HepG2 (cell line): ENCODE results near the gene LENEP. TPM values are rescaled to one million over a fixed set of nuclear protein-coding genes. Genes with fewer than 3 reads are reported as not detected.

Source experiments
- ARHGAP35 ChIP-seq: sonication (generic); formaldehyde crosslinking; IDR thresholded peaks from 2 replicates; pipeline ENCODE4 v1.9.0; 2022; ENCODE audit warnings: mild to moderate bottlenecking, inconsistent platforms, moderate library complexity, missing genetic modification reagents, borderline replicate concordance
- ARNT2 ChIP-seq: sonication (generic); formaldehyde crosslinking; IDR thresholded peaks from 2 replicates; pipeline ENCODE4 v1.8.0; 2022; ENCODE audit warnings: mild to moderate bottlenecking, low read depth, missing genetic modification reagents, moderate library complexity
- ATM ChIP-seq: fragments of 450-650 bp; IDR thresholded peaks from 2 replicates; pipeline ENCODE4 v1.7.1; 2017; ENCODE audit warnings: mild to moderate bottlenecking, borderline replicate concordance
- CBX5 ChIP-seq: sonication (generic); formaldehyde crosslinking; IDR thresholded peaks from 2 replicates; pipeline ENCODE4 v1.4.0; 2020; ENCODE audit warnings: missing genetic modification reagents, borderline replicate concordance
- MEIS2 ChIP-seq: sonication (generic); formaldehyde crosslinking; IDR thresholded peaks from 2 replicates; pipeline ENCODE4 v1.9.0; 2021; ENCODE audit warnings: mild to moderate bottlenecking, missing genetic modification reagents
- MTF2 ChIP-seq: sonication (generic); formaldehyde crosslinking; IDR thresholded peaks from 2 replicates; pipeline ENCODE4 v1.5.0; 2020; ENCODE audit warnings: missing genetic modification reagents, borderline replicate concordance
- NCOA2 ChIP-seq: sonication (generic); formaldehyde crosslinking; IDR thresholded peaks from 2 replicates; pipeline ENCODE4 v1.8.0; 2022; ENCODE audit warnings: inconsistent platforms
- NCOR1 ChIP-seq: fragments of 200-600 bp; sonication (generic); IDR thresholded peaks from 2 replicates; pipeline ENCODE4 v1.7.0; 2017; ENCODE audit warnings: antibody characterized with exemption, low read length, borderline replicate concordance
- RARA ChIP-seq: IDR thresholded peaks from 2 replicates; pipeline ENCODE4 v1.6.1; 2016; ENCODE audit warnings: missing genetic modification reagents, missing compliant biosample characterization
- SALL2 ChIP-seq: sonication (generic); formaldehyde crosslinking; IDR thresholded peaks from 2 replicates; pipeline ENCODE4 v1.8.1; 2023; ENCODE audit warnings: mild to moderate bottlenecking, missing genetic modification reagents, inconsistent platforms
- SMARCC2 ChIP-seq: fragments of 450-650 bp; IDR thresholded peaks from 2 replicates; pipeline ENCODE4 v1.6.1; 2017; ENCODE audit warnings: antibody characterized with exemption, mild to moderate bottlenecking
- SMC3 ChIP-seq: IDR thresholded peaks from 2 replicates; pipeline ENCODE4 v1.6.1; 2011; ENCODE audit warnings: low read length, improper control_type of control experiment
- SNAI1 ChIP-seq: sonication (generic); formaldehyde crosslinking; IDR thresholded peaks from 2 replicates; pipeline ENCODE4 v1.5.0; 2020; ENCODE audit warnings: mild to moderate bottlenecking, missing genetic modification reagents, borderline replicate concordance
- SNAPC2 ChIP-seq: sonication (generic); formaldehyde crosslinking; IDR thresholded peaks from 2 replicates; pipeline ENCODE4 v1.8.1; 2022; ENCODE audit warnings: mild to moderate bottlenecking, missing genetic modification reagents
- SP5 ChIP-seq: IDR thresholded peaks from 2 replicates; pipeline ENCODE4 v1.6.1; 2016; ENCODE audit warnings: low read depth, borderline replicate concordance
- ZBTB20 ChIP-seq: sonication (generic); formaldehyde crosslinking; IDR thresholded peaks from 2 replicates; pipeline ENCODE4 v1.8.1; 2023; ENCODE audit warnings: missing genetic modification reagents, low read depth, mild to moderate bottlenecking, borderline replicate concordance
- ZFP36L2 ChIP-seq: sonication (generic); formaldehyde crosslinking; IDR thresholded peaks from 2 replicates; pipeline ENCODE4 v1.4.0; 2020; ENCODE audit warnings: missing genetic modification reagents
- ZFY ChIP-seq: sonication (generic); formaldehyde crosslinking; IDR thresholded peaks from 2 replicates; pipeline ENCODE4 v1.4.0; 2020; ENCODE audit warnings: missing genetic modification reagents
- ZHX1 ChIP-seq: sonication (generic); formaldehyde crosslinking; IDR thresholded peaks from 2 replicates; pipeline ENCODE4 v1.8.1; 2022; ENCODE audit warnings: low read depth, mild to moderate bottlenecking, missing genetic modification reagents
- ZNF18 ChIP-seq: sonication (generic); formaldehyde crosslinking; IDR thresholded peaks from 2 replicates; pipeline ENCODE4 v1.8.0; 2022; ENCODE audit warnings: mild to moderate bottlenecking, missing genetic modification reagents; ENCODE audit not compliant: insufficient replicate concordance
- ZNF224 ChIP-seq: sonication (generic); formaldehyde crosslinking; IDR thresholded peaks from 2 replicates; pipeline ENCODE4 v1.5.0; 2020; ENCODE audit warnings: mild to moderate bottlenecking, missing genetic modification reagents
- ZNF251 ChIP-seq: sonication (generic); formaldehyde crosslinking; IDR thresholded peaks from 2 replicates; pipeline ENCODE4 v1.9.0; 2021; ENCODE audit warnings: mild to moderate bottlenecking, missing genetic modification reagents
- ZNF282 ChIP-seq: fragments of 450-650 bp; IDR thresholded peaks from 2 replicates; pipeline ENCODE4 v1.6.1; 2018; ENCODE audit not compliant: partially characterized antibody
- ZNF530 ChIP-seq: sonication (generic); formaldehyde crosslinking; IDR thresholded peaks from 2 replicates; pipeline ENCODE4 v1.5.0; 2020; ENCODE audit warnings: low read depth, mild to moderate bottlenecking, missing genetic modification reagents
- polyA plus RNA-seq, 8 experiments: library from polyadenylated mRNA; depleted of rRNA in 3 of 8; stranded (reverse) in 7 of 8; unstranded in 1 of 8; fragments of >200 nt; fragmentation: Illumina TruSeq in 4 of 8; extraction: Trizol in 4 of 8; gene quantifications; 2 replicates each; pipeline versions ENCODE4 v1.2.1 to v1.2.3, GENCODE V29; 2011 to 2016; ENCODE audit warnings: low read depth in 4 of 8, missing spikeins in 1 of 8, mixed read lengths in 1 of 8; ENCODE audit not compliant: insufficient read depth in 1 of 8
- total RNA-seq, 5 experiments: library from RNA; depleted of rRNA; stranded (reverse); fragments of >200 nt; fragmentation: Illumina TruSeq; extraction: Trizol; gene quantifications; 2 replicates each; pipeline ENCODE4 v1.2.3, GENCODE V29; 2016; ENCODE audit warnings: low read depth in 1 of 5
- TF ChIP-seq, protein P1 (sequence below), 2 experiments: sonication (generic) in 1 of 2; formaldehyde crosslinking in 1 of 2; IDR thresholded peaks; 2 replicates each; pipeline versions ENCODE4 v1.4.0 to v1.6.1; 2018 to 2020; ENCODE audit warnings: missing genetic modification reagents in 2 of 2, borderline replicate concordance in 1 of 2, low read depth in 1 of 2, mild to moderate bottlenecking in 1 of 2, missing biosample characterization in 1 of 2

The LENEP gene
- total and polyA plus RNA-seq, 2 of the 13 experiments (the other 11 are each of a cell fraction or from before 2014, with no cell fraction given): 0.29 TPM; not detected in 1

DNA sequence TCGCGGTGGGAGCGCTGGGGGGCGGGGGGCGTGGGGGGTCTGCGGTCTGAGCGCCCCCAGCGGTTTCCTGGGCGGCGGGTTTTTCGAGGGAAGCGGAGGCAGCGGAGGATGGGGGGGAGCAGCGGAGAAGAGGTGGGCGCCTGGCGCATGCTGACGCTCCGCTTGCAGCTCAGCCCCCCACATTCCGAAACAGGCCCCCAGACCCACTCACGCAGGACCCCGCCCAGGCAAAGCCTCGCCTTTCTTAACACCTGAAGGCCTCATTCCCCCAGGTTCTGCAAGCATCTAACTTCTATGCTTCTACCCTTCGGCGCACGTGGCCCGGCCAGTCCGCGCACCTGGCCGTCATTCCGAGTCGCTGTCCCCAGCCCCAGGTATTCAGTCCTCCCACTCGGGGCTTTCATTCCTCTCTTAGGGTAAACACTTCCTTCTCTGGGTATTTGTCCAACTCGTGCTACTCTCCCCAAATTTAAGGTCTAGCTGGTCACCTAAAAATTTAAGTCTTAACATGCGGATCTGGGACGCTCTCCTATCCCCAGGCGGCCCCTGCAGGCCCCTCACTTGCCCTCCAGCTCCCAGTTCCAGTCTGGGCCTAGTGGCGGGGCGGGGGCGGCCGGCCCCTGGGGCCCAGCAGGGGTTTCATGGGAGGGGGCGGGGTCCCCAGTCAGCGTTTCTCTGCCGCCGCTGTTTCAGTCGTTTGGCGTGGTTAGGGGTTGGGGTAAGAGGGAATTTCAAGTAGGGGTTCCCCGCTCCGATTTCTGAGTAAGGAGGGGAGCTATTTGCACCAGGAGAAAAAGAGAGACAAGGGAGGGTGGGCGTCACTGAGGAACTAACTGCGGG, 6.4 kb downstream of the LENEP start (continued):
- TF ChIP-seq SMARCC2: no peak
- no peak for TF ChIP-seq CBX5 (CRISPR knock-in tag)
- TF ChIP-seq ARHGAP35: no peak
- TF ChIP-seq ZNF282: no peak
- no peak for TF ChIP-seq ZNF18 (CRISPR knock-in tag)
- TF ChIP-seq ZHX1 (CRISPR knock-in tag): no peak
- TF ChIP-seq ZBTB20 (CRISPR knock-in tag): no peak
- TF ChIP-seq ZNF251 (CRISPR knock-in tag): no peak
- no peak for TF ChIP-seq ZNF224 (CRISPR knock-in tag)
- no peak for TF ChIP-seq MTF2 (CRISPR knock-in tag)
- TF ChIP-seq ZNF530 (CRISPR knock-in tag): no peak
- TF ChIP-seq MEIS2 (CRISPR knock-in tag): no peak
- no peak for TF ChIP-seq SNAPC2 (CRISPR knock-in tag)
- no peak for TF ChIP-seq ARNT2 (CRISPR knock-in tag)
- no peak for TF ChIP-seq SALL2 (CRISPR knock-in tag)
- no peak for TF ChIP-seq SNAI1 (CRISPR knock-in tag)
- TF ChIP-seq NCOR1: no peak
- no peak for TF ChIP-seq ZFP36L2 (CRISPR knock-in tag)
- peak; percentile 45; the same call in 1 of the 2 replicates for TF ChIP-seq NCOA2
- TF ChIP-seq SP5 (CRISPR knock-in tag): peak; percentile 59; the same call in 1 of the 2 replicates
- TF ChIP-seq SMC3: no peak
- peak; percentile 64; the same call in 1 of the 2 replicates for TF ChIP-seq ZFY
- TF ChIP-seq, protein P1, sequence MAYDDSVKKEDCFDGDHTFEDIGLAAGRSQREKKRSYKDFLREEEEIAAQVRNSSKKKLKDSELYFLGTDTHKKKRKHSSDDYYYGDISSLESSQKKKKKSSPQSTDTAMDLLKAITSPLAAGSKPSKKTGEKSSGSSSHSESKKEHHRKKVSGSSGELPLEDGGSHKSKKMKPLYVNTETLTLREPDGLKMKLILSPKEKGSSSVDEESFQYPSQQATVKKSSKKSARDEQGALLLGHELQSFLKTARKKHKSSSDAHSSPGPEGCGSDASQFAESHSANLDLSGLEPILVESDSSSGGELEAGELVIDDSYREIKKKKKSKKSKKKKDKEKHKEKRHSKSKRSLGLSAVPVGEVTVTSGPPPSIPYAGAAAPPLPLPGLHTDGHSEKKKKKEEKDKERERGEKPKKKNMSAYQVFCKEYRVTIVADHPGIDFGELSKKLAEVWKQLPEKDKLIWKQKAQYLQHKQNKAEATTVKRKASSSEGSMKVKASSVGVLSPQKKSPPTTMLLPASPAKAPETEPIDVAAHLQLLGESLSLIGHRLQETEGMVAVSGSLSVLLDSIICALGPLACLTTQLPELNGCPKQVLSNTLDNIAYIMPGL (CRISPR knock-in tag; IDR thresholded peaks at IDR 0.05; ENCODE audit: borderline replicate concordance in 1 of 2, low read depth in 1 of 2): peak in 1 of 2 experiments; percentile 43; a peak in 1 of 4 replicates
- no peak for TF ChIP-seq ATM
- peak; percentile 33; the same call in 1 of the 2 replicates for TF ChIP-seq RARA (CRISPR knock-in tag)
